ENCODE measurements around the gene APH1B. TPM values are rescaled to one million over a fixed set of nuclear protein-coding genes. Genes with fewer than 3 reads are reported as not detected.

APH1B gene
- total RNA-seq, 1 donor from 2014 or later = 6.2 TPM

GRCh38 chr15:63244976-63245645 lies 32.3 kb upstream of the APH1B start:
- peaks cover 41% of the 10 kb centered on the region for H3K4me1 ChIP-seq
- intact Hi-C loops (cut with micrococcal nuclease) = no loop called here

GRCh38 chr15:63246691-63247469 lies 30.5 kb upstream of the APH1B start:
- peaks cover 41% of the 10 kb centered on the region for H3K4me1 ChIP-seq
- peak overlapping the region; percentile 39 for H3K27ac ChIP-seq (replicated peaks)
- H3K36me3 ChIP-seq = peaks cover 19% of the 10 kb centered on the region
- no peak for DNase-seq
- H3K27me3 ChIP-seq (ENCODE audit: low read depth) = no peaks in the 10 kb centered on the region
- H3K9me3 ChIP-seq (replicated peaks) = no peaks in the 10 kb centered on the region
- H3K4me3 ChIP-seq = no peak overlapping the region
- TF ChIP-seq, protein P1, sequence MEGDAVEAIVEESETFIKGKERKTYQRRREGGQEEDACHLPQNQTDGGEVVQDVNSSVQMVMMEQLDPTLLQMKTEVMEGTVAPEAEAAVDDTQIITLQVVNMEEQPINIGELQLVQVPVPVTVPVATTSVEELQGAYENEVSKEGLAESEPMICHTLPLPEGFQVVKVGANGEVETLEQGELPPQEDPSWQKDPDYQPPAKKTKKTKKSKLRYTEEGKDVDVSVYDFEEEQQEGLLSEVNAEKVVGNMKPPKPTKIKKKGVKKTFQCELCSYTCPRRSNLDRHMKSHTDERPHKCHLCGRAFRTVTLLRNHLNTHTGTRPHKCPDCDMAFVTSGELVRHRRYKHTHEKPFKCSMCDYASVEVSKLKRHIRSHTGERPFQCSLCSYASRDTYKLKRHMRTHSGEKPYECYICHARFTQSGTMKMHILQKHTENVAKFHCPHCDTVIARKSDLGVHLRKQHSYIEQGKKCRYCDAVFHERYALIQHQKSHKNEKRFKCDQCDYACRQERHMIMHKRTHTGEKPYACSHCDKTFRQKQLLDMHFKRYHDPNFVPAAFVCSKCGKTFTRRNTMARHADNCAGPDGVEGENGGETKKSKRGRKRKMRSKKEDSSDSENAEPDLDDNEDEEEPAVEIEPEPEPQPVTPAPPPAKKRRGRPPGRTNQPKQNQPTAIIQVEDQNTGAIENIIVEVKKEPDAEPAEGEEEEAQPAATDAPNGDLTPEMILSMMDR (IDR thresholded peaks at IDR 0.05; ENCODE audit: borderline replicate concordance) = no peak
- intact Hi-C loops (cut with micrococcal nuclease) = no loop called here

More at GRCh38 chr15:63244976-63245645, 32.3 kb upstream of the APH1B start:
- Histone ChIP-seq H3K9me3 (replicated peaks) (no peaks in the 10 kb centered on the region), H3K36me3 (peaks cover 5% of the 10 kb centered on the region), H3K4me3 (no peak overlapping the region), H3K27me3 (ENCODE audit: low read depth) (no peaks in the 10 kb centered on the region), H3K27ac (replicated peaks) (peak overlapping the region; percentile 69)
- no peak for DNase-seq
- TF ChIP-seq, protein P1 (IDR thresholded peaks at IDR 0.05; ENCODE audit: borderline replicate concordance) = no peak

GRCh38 chr15:63250312-63250965 lies 27.0 kb upstream of the APH1B start:
- TF ChIP-seq, protein P1 (IDR thresholded peaks at IDR 0.05; ENCODE audit: borderline replicate concordance) = no peak
- intact Hi-C loops (cut with micrococcal nuclease) = no loop called here
- Histone ChIP-seq H3K36me3 (peaks cover 19% of the 10 kb centered on the region), H3K4me3 (no peak overlapping the region), H3K9me3 (replicated peaks) (no peaks in the 10 kb centered on the region), H3K4me1 (peaks cover 19% of the 10 kb centered on the region), H3K27ac (replicated peaks) (no peak overlapping the region), H3K27me3 (ENCODE audit: low read depth) (no peaks in the 10 kb centered on the region)
- DNase-seq = no peak

GRCh38 chr15:63251701-63252100 lies 25.7 kb upstream of the APH1B start:
- intact Hi-C loops (cut with micrococcal nuclease) = no loop called here
- H3K36me3 ChIP-seq = peaks cover 16% of the 10 kb centered on the region

GRCh38 chr15:63252292-63252691 lies 25.1 kb upstream of the APH1B start:
- Histone ChIP-seq H3K27ac (replicated peaks) (no peak overlapping the region), H3K36me3 (peaks cover 20% of the 10 kb centered on the region), H3K4me1 (peaks cover 4% of the 10 kb centered on the region), H3K27me3 (ENCODE audit: low read depth) (no peaks in the 10 kb centered on the region), H3K9me3 (replicated peaks) (no peaks in the 10 kb centered on the region), H3K4me3 (no peak overlapping the region)
- intact Hi-C loops (cut with micrococcal nuclease) = no loop called here
- no peak for DNase-seq
- TF ChIP-seq, protein P1 (IDR thresholded peaks at IDR 0.05; ENCODE audit: borderline replicate concordance) = no peak

More at GRCh38 chr15:63251701-63252100, 25.7 kb upstream of the APH1B start:
- H3K27ac ChIP-seq (replicated peaks) = no peak overlapping the region
- TF ChIP-seq, protein P1 (IDR thresholded peaks at IDR 0.05; ENCODE audit: borderline replicate concordance) = no peak
- H3K9me3 ChIP-seq (replicated peaks) = no peaks in the 10 kb centered on the region
- no peak for DNase-seq
- H3K4me1 ChIP-seq = peaks cover 8% of the 10 kb centered on the region
- no peaks in the 10 kb centered on the region for H3K27me3 ChIP-seq (ENCODE audit: low read depth)
- no peak overlapping the region for H3K4me3 ChIP-seq

Measured in left ventricle myocardium inferior (tissue), 1 donor.